Lower leg skin (tissue), 4 donors: ENCODE results near the gene KRABD2.
"Not testable (repeated sequence)": the region's sequence is repeated elsewhere in the genome, so short reads cannot be mapped to it uniquely, and the experiment has no call there.

Experiments
- DNase-seq, 2 donors: peaks; one replicate each; pipeline ENCODE4 v3.0.0-alpha.2; 2019; ENCODE audit warnings: low spot score in 2 of 2
- H3K4me3 ChIP-seq: fragments of 200-600 bp; sonication (generic); 2 replicates; pipeline ENCODE4 v1.5.1; 2017; ENCODE audit warnings: mild to moderate bottlenecking, low read depth; ENCODE audit not compliant: poor library complexity, severe bottlenecking
- POLR2A ChIP-seq, 2 donors: fragments of 450-650 bp; IDR thresholded peaks; one replicate each; pipeline ENCODE4 v1.6.1; 2016 to 2017; ENCODE audit warnings: antibody characterized with exemption in 2 of 2, mild to moderate bottlenecking in 1 of 2, moderate library complexity in 1 of 2
- WGBS, 2 donors: methylation state at CpG; one replicate each; pipeline ENCODE4 v1.1.5; 2018; 5-methylcytosine and 5-hydroxymethylcytosine counted together
- intact Hi-C: fragments of 100-400 bp; cut with DNase I; formaldehyde crosslinking; loops from one replicate; pipeline ENCODE4 v1.15.0; 2023; ENCODE audit warnings: low total_unique reads
- TF ChIP-seq, protein P1 (sequence below), 3 donors: fragments of 450-650 bp; IDR thresholded peaks; one replicate each; pipeline ENCODE4 v1.5.1; 2016; ENCODE audit warnings: antibody characterized with exemption in 3 of 3, mild to moderate bottlenecking in 3 of 3, moderate library complexity in 2 of 3

KRABD2 gene

DNA sequence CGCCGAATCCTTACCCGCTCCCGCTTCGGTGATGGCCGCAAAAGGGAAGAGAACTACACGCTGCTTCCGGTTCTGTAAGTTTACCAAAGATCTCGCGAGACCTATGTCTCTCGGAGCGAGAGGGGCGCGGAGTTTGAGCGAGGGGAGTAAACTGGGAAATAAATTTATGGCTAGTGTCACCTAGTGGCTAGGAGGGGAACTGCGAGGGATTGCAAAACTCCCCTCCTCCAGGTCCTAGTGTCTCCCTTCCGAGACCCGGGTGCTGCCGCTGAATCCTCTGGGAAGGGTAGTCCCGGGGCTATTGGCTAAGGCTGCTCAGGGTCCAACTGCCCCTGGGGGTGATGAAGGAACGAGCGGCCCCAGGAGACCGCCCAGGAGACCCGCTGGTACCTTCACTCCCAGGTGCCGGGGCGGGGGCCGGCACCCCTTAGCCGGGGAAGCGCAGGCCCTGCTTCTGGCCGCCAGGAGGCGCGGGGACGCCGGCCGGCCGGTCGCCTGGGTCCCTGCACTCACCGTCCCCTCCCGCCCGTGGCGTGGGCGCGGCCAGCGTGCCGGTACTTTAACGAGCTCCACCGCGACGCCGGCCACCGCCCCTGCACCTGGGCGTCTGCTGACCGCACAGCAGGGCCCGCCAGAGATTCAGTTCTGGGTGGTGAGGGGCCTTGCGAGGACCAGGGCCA lies 6.8 kb upstream of the KRABD2 start, which contains the start of gene RPL26:
Gene RPL26 (minus strand): TSS at position 51 of the 680 bp plus-strand sequence. CDS start 883 bp downstream, outside the sequence.
- intact Hi-C loops = no loop called here
- peak; percentile 99 for DNase-seq
- peak in 1 of 2 donors; percentile 61 for TF ChIP-seq POLR2A (IDR thresholded peaks at IDR 0.05)
- TF ChIP-seq, protein P1, sequence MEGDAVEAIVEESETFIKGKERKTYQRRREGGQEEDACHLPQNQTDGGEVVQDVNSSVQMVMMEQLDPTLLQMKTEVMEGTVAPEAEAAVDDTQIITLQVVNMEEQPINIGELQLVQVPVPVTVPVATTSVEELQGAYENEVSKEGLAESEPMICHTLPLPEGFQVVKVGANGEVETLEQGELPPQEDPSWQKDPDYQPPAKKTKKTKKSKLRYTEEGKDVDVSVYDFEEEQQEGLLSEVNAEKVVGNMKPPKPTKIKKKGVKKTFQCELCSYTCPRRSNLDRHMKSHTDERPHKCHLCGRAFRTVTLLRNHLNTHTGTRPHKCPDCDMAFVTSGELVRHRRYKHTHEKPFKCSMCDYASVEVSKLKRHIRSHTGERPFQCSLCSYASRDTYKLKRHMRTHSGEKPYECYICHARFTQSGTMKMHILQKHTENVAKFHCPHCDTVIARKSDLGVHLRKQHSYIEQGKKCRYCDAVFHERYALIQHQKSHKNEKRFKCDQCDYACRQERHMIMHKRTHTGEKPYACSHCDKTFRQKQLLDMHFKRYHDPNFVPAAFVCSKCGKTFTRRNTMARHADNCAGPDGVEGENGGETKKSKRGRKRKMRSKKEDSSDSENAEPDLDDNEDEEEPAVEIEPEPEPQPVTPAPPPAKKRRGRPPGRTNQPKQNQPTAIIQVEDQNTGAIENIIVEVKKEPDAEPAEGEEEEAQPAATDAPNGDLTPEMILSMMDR (IDR thresholded peaks at IDR 0.05) = peak in 1 of 3 donors; percentile 98
- 0 to 1% methylated on average over 22 to 29 of the region's 55 CpGs for WGBS, 2 donors
- H3K4me3 ChIP-seq = peak within 1 kb of the TSS; percentile 79

DNA sequence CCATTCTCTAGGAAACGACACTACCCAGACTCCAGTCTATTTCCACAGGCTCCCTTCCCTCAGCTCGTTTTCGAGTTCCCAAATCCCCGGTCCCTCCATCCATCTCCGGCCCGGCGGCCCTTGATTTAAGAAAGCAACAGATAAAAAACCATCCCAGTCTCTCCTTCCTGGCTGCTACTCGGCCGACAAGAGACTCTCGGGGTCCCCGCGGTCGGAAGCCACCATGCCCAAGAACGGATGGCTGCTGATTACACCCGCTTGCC lies 6.3 kb upstream of the KRABD2 start:
- H3K4me3 ChIP-seq = peak overlapping the region; percentile 75
- WGBS, 2 donors = 0 to 1% methylated on average over 15 of the region's 15 CpGs
- no peak for TF ChIP-seq POLR2A (IDR thresholded peaks at IDR 0.05)
- TF ChIP-seq, protein P1 (IDR thresholded peaks at IDR 0.05) = no peak
- DNase-seq = no peak
- intact Hi-C loops = no loop called here

DNA sequence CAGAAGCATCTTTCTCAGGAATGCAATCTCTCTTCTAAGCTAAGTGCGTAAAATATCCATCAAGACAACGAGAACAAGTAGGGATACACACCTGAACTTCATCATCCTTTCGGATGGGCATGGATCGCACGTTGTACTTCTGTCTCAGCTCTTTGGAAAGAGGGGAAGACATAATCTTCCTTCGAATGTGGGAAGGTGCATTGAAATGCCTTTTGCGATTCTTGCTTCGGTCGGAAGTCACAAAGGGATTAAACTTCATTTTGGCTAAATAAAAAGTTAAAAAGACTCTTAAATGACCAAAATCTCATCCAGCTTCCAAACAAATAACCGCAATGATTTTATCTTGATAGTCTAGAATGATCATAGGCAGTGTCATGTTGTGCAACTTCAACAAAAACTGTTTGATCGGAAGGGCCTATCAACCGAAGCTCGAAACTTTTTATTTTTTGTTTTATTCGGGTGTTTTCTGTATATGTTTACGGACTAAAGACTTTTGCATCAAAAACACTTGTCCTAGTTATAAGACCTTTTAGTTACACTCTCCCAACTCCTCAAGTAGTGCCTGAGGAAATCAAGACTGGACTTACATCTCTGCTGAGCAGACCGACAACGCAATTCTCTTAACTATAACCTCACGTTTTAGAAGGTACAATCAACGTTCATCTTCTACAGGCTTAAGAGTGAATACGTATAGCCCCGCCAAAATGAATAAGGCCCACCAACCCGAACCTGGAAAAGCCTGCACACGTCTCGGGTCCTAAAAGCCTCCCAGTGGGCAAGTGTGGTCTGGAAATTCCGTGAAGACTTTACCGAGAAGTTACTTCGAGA lies 5.8 kb upstream of the KRABD2 start:
- peak overlapping the region; percentile 75 for H3K4me3 ChIP-seq
- intact Hi-C loops = no loop called here
- TF ChIP-seq, protein P1 (IDR thresholded peaks at IDR 0.05) = no peak
- no peak for TF ChIP-seq POLR2A (IDR thresholded peaks at IDR 0.05)
- no peak for DNase-seq
- WGBS, 2 donors = 12 to 15% methylated on average over 27 of the region's 27 CpGs

DNA sequence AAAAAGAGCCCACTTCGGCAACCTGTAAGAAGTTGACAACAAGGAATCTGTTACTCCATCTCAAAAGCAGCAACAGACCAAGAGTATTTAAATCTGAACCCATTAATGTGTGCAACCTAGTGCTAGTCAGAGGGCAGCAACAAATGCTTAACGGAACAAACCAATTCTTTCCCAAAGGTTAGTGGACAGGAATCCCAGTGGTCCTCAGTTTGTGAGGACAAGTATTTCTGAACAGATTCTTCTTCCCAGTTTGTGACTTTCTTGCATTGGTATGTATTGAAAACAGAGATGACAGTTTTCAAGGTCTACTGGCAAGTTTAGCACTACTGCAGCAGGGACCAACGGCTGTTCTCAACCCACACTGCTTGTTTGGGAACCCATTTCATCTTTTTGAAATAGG lies 3.5 kb upstream of the KRABD2 start:
- DNase-seq = no peak
- intact Hi-C loops = no loop called here
- WGBS, 2 donors = 50 to 61% methylated on average over 3 of the region's 3 CpGs
- TF ChIP-seq, protein P1 (IDR thresholded peaks at IDR 0.05) = no peak
- no peak for TF ChIP-seq POLR2A (IDR thresholded peaks at IDR 0.05)
- no peak overlapping the region for H3K4me3 ChIP-seq

DNA sequence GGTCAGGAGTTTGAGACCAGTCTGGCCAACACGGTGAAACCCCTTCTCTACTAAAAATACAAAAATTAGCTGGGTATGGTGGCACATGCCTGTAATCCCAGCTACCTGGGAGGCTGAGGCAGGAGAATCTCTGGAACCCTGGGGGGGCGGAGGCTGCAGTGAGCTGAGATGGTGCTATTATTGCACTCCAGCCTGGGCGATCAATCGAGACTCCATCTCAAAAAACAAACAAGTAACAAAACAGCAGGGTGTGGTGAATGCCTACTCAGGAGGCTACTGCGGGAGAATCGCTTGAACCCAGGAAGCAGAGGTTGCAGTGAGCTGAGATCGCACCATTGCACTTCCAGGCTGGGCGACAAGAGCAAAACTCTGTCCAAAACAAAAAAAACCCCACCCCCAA lies 1.6 kb upstream of the KRABD2 start:
- DNase-seq, intact Hi-C loops, H3K4me3 ChIP-seq: not testable (repeated sequence)
- 78 to 79% methylated on average over 8 of the region's 8 CpGs for WGBS, 2 donors

DNA sequence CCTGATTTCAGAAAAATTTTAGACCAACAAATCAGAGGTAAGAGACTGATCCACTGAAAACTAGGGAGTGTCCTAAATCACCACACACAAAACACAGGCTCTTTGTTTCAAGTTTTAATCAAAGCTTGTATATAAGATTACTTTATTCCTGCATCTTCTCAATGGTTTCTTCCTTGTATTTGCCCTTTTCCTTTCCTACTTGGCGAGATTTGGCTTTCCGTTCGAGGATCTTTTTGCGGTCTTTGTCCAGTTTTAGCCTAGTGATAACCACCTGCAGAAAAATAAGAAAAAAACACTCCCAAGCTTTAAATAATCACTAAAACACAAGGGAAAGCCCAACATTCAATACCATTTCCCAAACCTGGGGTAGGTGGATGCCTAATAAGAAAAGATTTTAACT lies 918 bp upstream of the KRABD2 start:
- WGBS, 2 donors = 88 to 93% methylated on average over 4 of the region's 4 CpGs
- intact Hi-C loops = no loop called here
- TF ChIP-seq, protein P1 (IDR thresholded peaks at IDR 0.05) = no peak
- no peak for TF ChIP-seq POLR2A (IDR thresholded peaks at IDR 0.05)
- no peak for DNase-seq
- no peak overlapping the region for H3K4me3 ChIP-seq
